ENCODE data around the gene RBL2.

- TF ChIP-seq EZH2 (IDR thresholded peaks at IDR 0.05; ENCODE audit: borderline replicate concordance, insufficient read depth, low read length, poor library complexity, severe bottlenecking) (no peak), CTCF (IDR thresholded peaks at IDR 0.05; ENCODE audit: poor library complexity, severe bottlenecking) (no peak)
Observed at GRCh38 chr16:53530741-53531140, 96.5 kb downstream of the RBL2 start.

Data from neural cell (in vitro differentiated cells).